HTERT RPE-1 (cell line): Measurements from ENCODE around the gene PAF1.
"Not testable (repeated sequence)": the region's sequence is repeated elsewhere in the genome, so short reads cannot be mapped to it uniquely, and the experiment has no call there.

Experiments
- in situ Hi-C: fragments of 300-500 bp; cut with MboI; formaldehyde crosslinking; loops from 4 replicates; pipeline ENCODE4 v1.14.3; 2020; ENCODE audit warnings: low sequenced_read_pairs

PAF1 gene

GRCh38 chr19:39356647-39357046 lies 34.3 kb downstream of the PAF1 start:
- in situ Hi-C loops: no loop called here

- in situ Hi-C loops: no loop called here
These were observed 34.8 kb downstream of the PAF1 start for GRCh38 chr19:39356073-39356472.

- in situ Hi-C loops: no loop called here
These were observed 35.7 kb downstream of the PAF1 start for GRCh38 chr19:39355253-39355652.

- in situ Hi-C loops: no loop called here
These were observed 38.3 kb downstream of the PAF1 start for GRCh38 chr19:39352381-39353255.

DNA sequence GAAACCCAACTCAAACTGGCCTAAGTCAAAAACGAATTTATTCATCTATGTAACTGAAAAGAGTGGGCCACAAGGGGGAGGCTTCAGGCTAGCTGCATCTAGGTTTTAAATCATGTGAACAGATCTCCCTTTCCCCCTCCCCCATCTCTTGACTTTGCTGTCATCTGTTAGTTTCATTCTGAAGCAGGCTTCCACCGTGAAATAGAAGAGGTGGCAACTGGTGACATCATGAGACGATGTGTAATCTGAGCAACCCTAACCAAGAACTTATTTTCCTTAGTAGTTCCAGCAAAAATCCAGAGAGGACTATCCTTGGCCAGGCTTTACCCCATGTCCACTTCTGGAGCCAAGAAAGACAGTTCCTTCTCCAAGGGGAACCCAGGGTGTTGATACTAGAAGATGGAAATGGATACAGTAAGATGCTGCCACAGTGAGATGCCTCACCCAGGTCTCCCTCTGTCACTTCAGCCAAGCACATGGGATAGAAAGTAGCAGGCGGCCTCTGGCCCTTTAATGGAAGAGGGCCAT lies 39.3 kb downstream of the PAF1 start:
- in situ Hi-C loops: no loop called here

- in situ Hi-C loops: no loop called here
These were observed 40.8 kb downstream of the PAF1 start for GRCh38 chr19:39350156-39350555.

GRCh38 chr19:39349326-39349725 lies 41.6 kb downstream of the PAF1 start:
- in situ Hi-C loops: no loop called here

DNA sequence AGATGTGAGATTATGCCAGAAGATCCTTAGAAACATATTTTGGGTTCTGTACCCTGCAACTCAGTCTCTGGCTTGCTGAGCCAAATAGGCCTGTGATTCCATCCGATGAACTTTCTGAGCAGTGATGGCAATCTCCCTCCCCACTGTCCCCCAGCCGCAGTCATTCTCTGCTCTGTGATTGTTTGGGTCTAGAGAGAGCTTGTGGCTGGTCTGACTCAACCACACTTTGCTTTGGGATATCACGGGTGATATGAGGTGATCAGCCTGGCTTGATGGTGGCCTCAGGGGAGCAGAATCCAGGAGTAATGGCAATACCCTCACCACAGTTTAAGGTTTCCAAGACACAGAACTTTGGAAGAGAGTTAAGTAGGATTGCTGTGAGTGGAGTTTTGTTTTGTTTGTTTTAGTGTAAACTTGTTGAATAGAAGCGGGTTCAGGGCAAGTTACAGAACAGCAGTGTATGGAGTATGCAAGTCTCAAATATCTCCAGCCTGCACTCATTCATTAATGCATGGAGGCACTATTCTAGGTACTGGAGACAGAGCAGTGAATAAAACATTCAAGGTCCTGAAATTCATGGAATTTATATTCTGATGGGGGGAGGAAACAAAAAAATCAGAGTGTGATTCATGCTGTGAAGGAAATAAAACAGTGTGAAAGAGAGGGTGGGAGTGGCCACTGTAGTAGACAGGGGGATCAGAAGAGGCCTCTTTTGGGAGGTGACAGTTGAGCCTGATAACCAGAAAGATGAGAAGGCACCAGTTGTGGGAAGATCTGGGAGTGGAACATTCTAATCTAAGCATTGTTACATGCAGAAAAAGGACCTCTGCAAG lies 43.4 kb downstream of the PAF1 start:
- in situ Hi-C loops: no loop called here

DNA sequence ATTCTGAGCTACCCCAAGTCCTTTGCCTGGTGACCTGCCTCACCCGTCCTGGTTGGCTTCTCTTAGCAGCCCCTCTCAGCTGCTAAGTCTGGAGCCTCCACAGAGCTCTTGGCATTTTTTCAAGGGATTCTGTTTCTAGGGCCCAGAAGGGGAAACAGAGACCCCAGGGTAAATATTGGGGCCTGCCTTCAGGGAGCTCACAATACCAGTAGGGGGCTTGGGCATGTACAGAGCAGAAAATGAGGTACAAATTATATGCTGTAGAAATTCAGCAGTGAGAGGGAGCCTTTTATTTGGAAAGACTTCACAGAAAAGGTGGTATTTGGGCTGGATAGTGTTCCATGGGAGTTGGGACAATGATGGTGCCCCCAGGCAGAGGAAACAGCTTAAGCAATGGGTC lies 45.0 kb downstream of the PAF1 start:
- in situ Hi-C loops: no loop called here

GRCh38 chr19:39342647-39343305 lies 48.1 kb downstream of the PAF1 start:
- in situ Hi-C loops: no loop called here

- in situ Hi-C loops: no loop called here
These were observed 48.9 kb downstream of the PAF1 start, which contains the start of gene SAMD4B for GRCh38 chr19:39341719-39342604. TSS of gene SAMD4B (plus strand) at chr19:39342421. CDS start at chr19:39356894, 14,473 bp downstream.

DNA sequence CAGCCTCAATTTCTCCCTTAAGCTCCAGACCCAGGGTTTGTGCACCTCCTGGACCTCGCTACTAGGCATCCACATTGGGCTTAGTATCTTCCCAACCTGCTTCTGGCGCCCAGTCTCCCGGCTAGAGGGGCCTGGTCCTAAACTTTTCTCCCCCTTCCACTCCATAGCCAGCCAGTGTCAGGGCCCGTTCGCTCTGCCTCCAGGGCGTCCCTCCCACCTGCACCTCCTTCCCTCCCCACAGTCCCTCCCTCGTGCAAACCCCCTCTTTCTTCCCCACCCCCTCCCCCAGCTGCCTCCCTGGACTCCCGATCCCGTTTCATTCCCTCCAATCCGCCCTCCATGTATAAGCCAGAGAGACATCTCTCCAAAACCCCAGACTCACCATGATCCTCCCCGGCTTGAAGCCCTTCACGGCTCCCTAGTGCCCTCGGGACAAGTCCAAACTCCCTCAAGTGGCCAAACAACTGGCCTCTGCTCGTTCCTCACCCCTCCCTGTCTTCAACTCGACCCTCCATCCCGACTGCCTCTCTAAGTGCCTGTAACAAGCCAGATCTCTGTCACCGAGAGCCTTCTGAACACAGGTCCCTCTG lies 49.7 kb downstream of the PAF1 start:
- in situ Hi-C loops: no loop called here

- in situ Hi-C loops: not testable (repeated sequence)
These were observed 50.8 kb downstream of the PAF1 start for GRCh38 chr19:39340156-39340555.

GRCh38 chr19:39339674-39340073 lies 51.2 kb downstream of the PAF1 start:
- in situ Hi-C loops: no loop called here

DNA sequence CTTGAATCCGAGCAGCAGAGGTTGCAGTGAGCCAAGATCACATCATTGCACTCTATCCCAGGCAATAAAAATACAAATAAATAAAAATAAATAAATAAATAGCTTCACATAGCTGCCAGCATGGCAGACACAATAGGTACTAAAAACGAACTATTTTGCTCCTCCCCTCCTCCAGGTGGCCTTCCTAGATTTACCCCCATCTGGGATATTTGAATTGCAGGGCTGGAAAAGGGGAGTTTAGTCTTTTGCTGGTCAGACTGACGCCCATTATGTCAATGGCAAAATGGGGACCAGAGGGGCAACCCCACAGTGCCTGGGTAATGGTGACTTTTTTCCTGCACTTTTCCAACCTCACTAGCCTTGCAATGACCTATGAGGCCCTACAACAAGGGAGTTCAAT lies 54.4 kb downstream of the PAF1 start:
- in situ Hi-C loops: no loop called here
